ENCODE results near the gene NDUFA12. TPM values are rescaled to one million over a fixed set of nuclear protein-coding genes. Genes with fewer than 3 reads are reported as not detected.

Gene NDUFA12
- total and polyA plus RNA-seq, 2 of the 13 experiments (the other 11 are each of a cell fraction or from before 2014, with no cell fraction given), result 101 to 173 TPM

- POLR2A ChIA-PET, result no interaction called here
These were observed 72.7 kb downstream of the NDUFA12 start for GRCh38 chr12:94930772-94931171.

DNA sequence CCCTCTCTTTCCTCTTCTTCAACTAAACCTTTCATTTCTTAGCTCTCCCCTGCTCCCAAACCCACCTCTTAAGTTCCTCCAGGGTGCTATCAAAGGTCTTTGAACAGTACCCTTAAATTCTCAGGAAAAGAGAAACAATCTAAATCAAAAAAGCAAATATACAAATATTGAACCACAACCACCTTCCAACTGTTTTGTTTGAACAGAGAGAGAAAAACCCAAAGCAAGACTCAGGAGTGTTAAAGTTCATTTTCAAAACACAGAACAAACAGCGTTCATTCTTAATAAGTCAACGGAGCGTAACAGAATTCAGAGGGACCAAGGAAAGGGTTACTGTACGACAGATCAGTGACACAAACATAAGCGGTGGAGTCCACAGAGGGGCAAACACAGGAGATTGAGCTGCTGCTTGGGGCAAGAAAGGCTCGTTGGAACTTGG lies 73.3 kb downstream of the NDUFA12 start:
- intact Hi-C loops (cut with micrococcal nuclease; ENCODE audit: unreplicated experiment), result no loop called here
- BruUV-seq (replicated peaks), result no TSS peak
- ATAC-seq, result peak; percentile 97
- no peaks in the 10 kb centered on the region for H4K20me1 ChIP-seq (ENCODE audit: insufficient read depth, low read length)
- peak overlapping the region; percentile 71 for H3K27ac ChIP-seq (ENCODE audit: extremely low read length, insufficient read depth, low read length)
- peak overlapping the region; percentile 72 for H3K4me2 ChIP-seq (ENCODE audit: low read depth, low read length)
- peaks cover 66% of the 10 kb centered on the region for H3K4me1 ChIP-seq (ENCODE audit: insufficient read depth, low read length)
- in situ Hi-C loops (cut with HindIII; ENCODE audit: extremely low pct_ligation_motif_present, low pct_unique_long_range_greater_than_20kb), result no loop called here
- no peaks in the 10 kb centered on the region for H3K9me3 ChIP-seq (ENCODE audit: low read length)
- FAIRE-seq, result peak; percentile 91
- H3K27me3 ChIP-seq (ENCODE audit: control insufficient read depth in 1 of 2, insufficient read depth in 2 of 2, low read length in 2 of 2), result no peaks in the 10 kb centered on the region
- H3K4me3 ChIP-seq (replicated peaks in 1 of 3; ENCODE audit: insufficient read depth in 1 of 3, low read depth in 2 of 3, low read length in 3 of 3), result peak overlapping the region; percentile 20 to 51 (median 23); a peak in 4 of 6 replicates
- WGBS (ENCODE audit: low lambda C conversion rate), result under 1% methylated on average over 6 of the region's 6 CpGs
- no peak overlapping the region for H2AFZ ChIP-seq (ENCODE audit: low read length)
- H3K36me3 ChIP-seq (replicated peaks in 1 of 2; ENCODE audit: control insufficient read depth in 1 of 2, insufficient read depth in 2 of 2, low read length in 2 of 2), result no peaks in the 10 kb centered on the region
- ChIA-PET POLR2A (no interaction called here), CTCF (ENCODE audit: low intra/inter-chr PET ratio, low total read pairs) (no interaction called here)
- peak; percentile 81 for DNase-seq (ENCODE audit: low spot score)
- no peaks in the 10 kb centered on the region for H3K79me2 ChIP-seq (ENCODE audit: insufficient read depth, low read length)
- H3K9ac ChIP-seq (ENCODE audit: insufficient read depth, low read depth, low read length), result peak overlapping the region; percentile 16; the same call in 1 of the 2 replicates
- TF ChIP-seq HOXA7 (CRISPR knock-in tag; IDR thresholded peaks at IDR 0.05) (no peak), RFXANK (CRISPR knock-in tag; IDR thresholded peaks at IDR 0.05) (no peak), TARDBP (CRISPR knock-in tag; IDR thresholded peaks at IDR 0.05) (peak; percentile 92), NCOA1 (CRISPR knock-in tag; IDR thresholded peaks at IDR 0.05) (no peak), NR2C2 (CRISPR knock-in tag; IDR thresholded peaks at IDR 0.05; ENCODE audit: borderline replicate concordance) (peak; percentile 54; the same call in 1 of the 2 replicates), SMAD1 (CRISPR knock-in tag; IDR thresholded peaks at IDR 0.05; ENCODE audit: borderline replicate concordance, low read depth) (no peak), FOSL1 (CRISPR knock-in tag; IDR thresholded peaks at IDR 0.05; ENCODE audit: borderline replicate concordance) (no peak), HNF4G (IDR thresholded peaks at IDR 0.05; ENCODE audit: borderline replicate concordance, low read depth, low read length) (peak; percentile 65), HNF4G (CRISPR knock-in tag; IDR thresholded peaks at IDR 0.05; ENCODE audit: borderline replicate concordance, low read depth) (no peak), ZMYM4 (CRISPR knock-in tag; IDR thresholded peaks at IDR 0.05) (peak; percentile 73), ZBTB38 (CRISPR knock-in tag; IDR thresholded peaks at IDR 0.05) (no peak)
- TF ChIP-seq, protein P1, sequence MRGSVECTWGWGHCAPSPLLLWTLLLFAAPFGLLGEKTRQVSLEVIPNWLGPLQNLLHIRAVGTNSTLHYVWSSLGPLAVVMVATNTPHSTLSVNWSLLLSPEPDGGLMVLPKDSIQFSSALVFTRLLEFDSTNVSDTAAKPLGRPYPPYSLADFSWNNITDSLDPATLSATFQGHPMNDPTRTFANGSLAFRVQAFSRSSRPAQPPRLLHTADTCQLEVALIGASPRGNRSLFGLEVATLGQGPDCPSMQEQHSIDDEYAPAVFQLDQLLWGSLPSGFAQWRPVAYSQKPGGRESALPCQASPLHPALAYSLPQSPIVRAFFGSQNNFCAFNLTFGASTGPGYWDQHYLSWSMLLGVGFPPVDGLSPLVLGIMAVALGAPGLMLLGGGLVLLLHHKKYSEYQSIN (CRISPR knock-in tag; IDR thresholded peaks at IDR 0.05; ENCODE audit: borderline replicate concordance), result no peak

More at GRCh38 chr12:94930772-94931171, 72.7 kb downstream of the NDUFA12 start:
- Histone ChIP-seq H3K36me3 (replicated peaks in 1 of 2; ENCODE audit: control insufficient read depth in 1 of 2, insufficient read depth in 2 of 2, low read length in 2 of 2) (no peaks in the 10 kb centered on the region), H4K20me1 (ENCODE audit: insufficient read depth, low read length) (no peaks in the 10 kb centered on the region), H3K4me1 (ENCODE audit: insufficient read depth, low read length) (peaks cover 70% of the 10 kb centered on the region), H3K9me3 (ENCODE audit: low read length) (no peaks in the 10 kb centered on the region), H3K4me3 (replicated peaks in 1 of 3; ENCODE audit: insufficient read depth in 1 of 3, low read depth in 2 of 3, low read length in 3 of 3) (peak overlapping the region; percentile 20 to 51 (median 23); a peak in 3 of 6 replicates), H2AFZ (ENCODE audit: low read length) (no peak overlapping the region), H3K79me2 (ENCODE audit: insufficient read depth, low read length) (no peaks in the 10 kb centered on the region), H3K4me2 (ENCODE audit: low read depth, low read length) (peak overlapping the region; percentile 72), H3K9ac (ENCODE audit: insufficient read depth, low read depth, low read length) (peak overlapping the region; percentile 16; the same call in 1 of the 2 replicates), H3K27me3 (ENCODE audit: control insufficient read depth in 1 of 2, insufficient read depth in 2 of 2, low read length in 2 of 2) (no peaks in the 10 kb centered on the region), H3K27ac (ENCODE audit: extremely low read length, insufficient read depth, low read length) (peak overlapping the region; percentile 71)
- intact Hi-C loops (cut with micrococcal nuclease; ENCODE audit: unreplicated experiment), result no loop called here
- WGBS (ENCODE audit: low lambda C conversion rate), result 49% methylated on average over 2 of the region's 2 CpGs
- in situ Hi-C loops (cut with HindIII; ENCODE audit: extremely low pct_ligation_motif_present, low pct_unique_long_range_greater_than_20kb), result no loop called here
- CTCF ChIA-PET (ENCODE audit: low intra/inter-chr PET ratio, low total read pairs), result no interaction called here
- TF ChIP-seq ZBTB42 (CRISPR knock-in tag; IDR thresholded peaks at IDR 0.05) (no peak), MNT (IDR thresholded peaks at IDR 0.05) (peak; percentile 97), ELF1 (CRISPR knock-in tag; IDR thresholded peaks at IDR 0.05) (no peak), KLF12 (CRISPR knock-in tag; IDR thresholded peaks at IDR 0.05; ENCODE audit: borderline replicate concordance) (0 out of 2 replicates have a peak, but pooled peaks have one; percentile 29), REL (CRISPR knock-in tag; conservative IDR thresholded peaks at IDR 0.05) (no peak), HMG20B (CRISPR knock-in tag; conservative IDR thresholded peaks at IDR 0.05) (no peak)
- ATAC-seq (peak; percentile 29), DNase-seq (ENCODE audit: low spot score) (no peak), FAIRE-seq (no peak)
- BruUV-seq (replicated peaks), result no TSS peak
